ENCODE measurements around the gene MINDY3. TPM values are rescaled to one million over a fixed set of nuclear protein-coding genes. Genes with fewer than 3 reads are reported as not detected.

The MINDY3 gene
- polyA plus RNA-seq, 1 donor from 2014 or later = 4.5 TPM

DNA sequence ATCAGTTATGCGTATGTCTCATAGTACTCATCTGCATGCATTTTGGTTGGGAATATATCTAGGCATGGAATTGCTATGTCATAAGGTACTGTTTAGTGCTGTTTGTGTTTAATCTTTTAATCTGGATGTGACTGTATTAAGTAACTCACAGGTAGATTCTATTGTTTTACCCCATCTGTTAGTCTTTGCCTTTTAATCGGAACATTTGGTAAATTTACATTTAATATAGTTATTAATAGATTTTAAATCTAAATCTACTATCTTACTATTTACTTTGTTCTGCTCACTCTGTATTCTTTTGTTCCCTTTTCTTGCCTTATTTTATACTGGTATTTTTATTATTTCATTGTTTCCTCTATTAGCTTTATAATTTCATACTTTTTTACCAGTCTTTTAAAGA, 130.0 kb downstream of the MINDY3 start:
- Mint-ChIP-seq H3K27me3 (no peaks in the 10 kb centered on the region), H3K36me3 (no peaks in the 10 kb centered on the region), H3K27ac (no peak overlapping the region), H3K9me3 (peaks cover 3 to 17% (median 11%) of the 10 kb centered on the region in 3 donors), H3K4me1 (no peaks in the 10 kb centered on the region), H3K4me3 (no peak overlapping the region)

DNA sequence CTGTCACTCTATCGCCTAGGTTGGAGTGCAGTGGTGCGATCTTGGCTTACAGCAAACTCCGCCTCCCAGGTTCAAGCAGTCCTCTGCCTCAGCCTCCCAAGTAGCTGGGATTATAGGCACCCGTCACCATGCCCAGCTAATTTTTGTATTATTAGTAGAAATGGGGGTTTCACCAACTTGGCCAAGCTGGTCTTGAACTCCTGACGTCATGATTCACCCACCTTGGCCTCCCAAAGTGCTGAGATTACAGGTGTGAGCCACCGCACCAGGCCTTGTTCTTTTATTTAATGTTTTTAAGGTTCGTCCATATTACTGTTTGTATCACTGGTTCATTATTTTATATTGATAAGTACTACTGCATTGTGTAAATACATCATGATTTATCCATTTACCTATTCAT, 130.4 kb downstream of the MINDY3 start:
- peaks cover 0 to 1% (median 0%) of the 10 kb centered on the region in 3 donors for H3K4me1 Mint-ChIP-seq
- H3K36me3 Mint-ChIP-seq = no peaks in the 10 kb centered on the region
- H3K27ac Mint-ChIP-seq = no peak overlapping the region
- peaks cover 3 to 17% (median 11%) of the 10 kb centered on the region in 3 donors for H3K9me3 Mint-ChIP-seq
- no peaks in the 10 kb centered on the region for H3K27me3 Mint-ChIP-seq
- no peak overlapping the region for H3K4me3 Mint-ChIP-seq

Other genes with a start within 250 kb of the MINDY3 start
- gene ITGA8, start 140.6 kb downstream of the MINDY3 start, polyA plus RNA-seq = not detected